HG02884 (cell line): ENCODE measurements around the gene MEOX2.

ENCODE experiments used
- ATAC-seq: cut with Tn5 transposase; IDR thresholded peaks from one replicate; pipeline ENCODE4 v1.9.1; 2021; ENCODE audit warnings: mild to moderate bottlenecking, moderate library complexity; ENCODE audit not compliant: unreplicated experiment

Gene MEOX2

GRCh38 chr7:15618275-15618674 lies 68.2 kb downstream of the MEOX2 start:
- no peak for ATAC-seq

GRCh38 chr7:15612205-15612604 lies 74.3 kb downstream of the MEOX2 start:
- no peak for ATAC-seq

GRCh38 chr7:15610503-15610902 lies 76.0 kb downstream of the MEOX2 start:
- ATAC-seq: no peak

- no peak for ATAC-seq
These were observed 77.2 kb downstream of the MEOX2 start for GRCh38 chr7:15609287-15609686.

GRCh38 chr7:15607529-15608210 lies 78.8 kb downstream of the MEOX2 start:
- no peak for ATAC-seq

- no peak for ATAC-seq
These were observed 79.9 kb downstream of the MEOX2 start for GRCh38 chr7:15606561-15606960.

GRCh38 chr7:15604166-15604565 lies 82.3 kb downstream of the MEOX2 start:
- ATAC-seq: no peak

- no peak for ATAC-seq
These were observed 83.4 kb downstream of the MEOX2 start for GRCh38 chr7:15603124-15603523.

- no peak for ATAC-seq
These were observed 84.2 kb downstream of the MEOX2 start for GRCh38 chr7:15602236-15602635.

- ATAC-seq: no peak
These were observed 85.3 kb downstream of the MEOX2 start for GRCh38 chr7:15601175-15601574.

- no peak for ATAC-seq
These were observed 86.2 kb downstream of the MEOX2 start for GRCh38 chr7:15600298-15600697.

- ATAC-seq: no peak
These were observed 92.0 kb downstream of the MEOX2 start for GRCh38 chr7:15594461-15594860.

- ATAC-seq: no peak
These were observed 93.1 kb downstream of the MEOX2 start for GRCh38 chr7:15593382-15593781.

- ATAC-seq: no peak
These were observed 100.2 kb downstream of the MEOX2 start for GRCh38 chr7:15586266-15586665.

- no peak for ATAC-seq
These were observed 101.9 kb downstream of the MEOX2 start for GRCh38 chr7:15584575-15584974.

GRCh38 chr7:15582773-15583172 lies 103.7 kb downstream of the MEOX2 start:
- no peak for ATAC-seq

- ATAC-seq: no peak
These were observed 105.0 kb downstream of the MEOX2 start for GRCh38 chr7:15581352-15581951.

- ATAC-seq: no peak
These were observed 105.7 kb downstream of the MEOX2 start for GRCh38 chr7:15580604-15581351.

GRCh38 chr7:15577600-15577999 lies 108.9 kb downstream of the MEOX2 start:
- no peak for ATAC-seq

GRCh38 chr7:15571301-15571878 lies 115.1 kb downstream of the MEOX2 start:
- no peak for ATAC-seq

- no peak for ATAC-seq
These were observed 118.8 kb downstream of the MEOX2 start for GRCh38 chr7:15567652-15568051.

- no peak for ATAC-seq
These were observed 119.4 kb downstream of the MEOX2 start for GRCh38 chr7:15567036-15567435.
